SK-N-SH (cell line): ENCODE data around the gene WWC2. TPM values are rescaled to one million over a fixed set of nuclear protein-coding genes. Genes with fewer than 3 reads are reported as not detected.

Source experiments
- CTCF ChIA-PET: fragments of 300-600, 350-600 bp; formaldehyde crosslinking; extraction: SDS; loops from one replicate; lab custom pipeline; 2021; lab: Yijun Ruan, JAX
- POLR2A ChIA-PET: fragments of 350-600 bp; sonication (Branson Sonifier 250); formaldehyde crosslinking; extraction: SDS; loops from one replicate; lab custom pipeline; 2020; ENCODE audit warnings: antibody characterized with exemption, inconsistent platforms; lab: Yijun Ruan, JAX
- DNase-seq: peaks from one replicate; pipeline ENCODE4 v3.0.0; 2012
- H2AFZ ChIP-seq: fragments of 200-600 bp; sonication (generic); 2 replicates; pipeline ENCODE4 v1.8.1; 2016; ENCODE audit warnings: antibody characterized with exemption, mild to moderate bottlenecking, low read depth
- H3F3A ChIP-seq: fragments of 200-600 bp; sonication (generic); replicated peaks from 2 replicates; pipeline ENCODE3; 2016; ENCODE audit warnings: antibody characterized with exemption, mild to moderate bottlenecking; ENCODE audit not compliant: insufficient read depth
- H3K27ac ChIP-seq, 2 experiments: fragments of 200-500 bp in 1 of 2; fragments of 200-600 bp in 1 of 2; sonication (Bioruptor generic) in 1 of 2; sonication (generic), shearing (Covaris generic) in 1 of 2; 2 replicates each; pipeline versions ENCODE4 v1.5.1 to v1.6.1; 2014 to 2016; ENCODE audit warnings: low read depth in 2 of 2, inconsistent platforms in 1 of 2, low read length in 1 of 2, mild to moderate bottlenecking in 1 of 2, mixed read lengths in 1 of 2
- H3K27me3 ChIP-seq: fragments of 200-600 bp; sonication (generic), shearing (Covaris generic); 2 replicates; pipeline ENCODE4 v1.6.1; 2016; ENCODE audit warnings: mixed run types; ENCODE audit not compliant: insufficient read depth
- H3K36me3 ChIP-seq, 2 experiments: fragments of 200-500 bp in 1 of 2; fragments of 200-600 bp in 1 of 2; sonication (Bioruptor generic) in 1 of 2; sonication (generic) in 1 of 2; replicated peaks in 1 of 2; 2 replicates each; pipeline versions ENCODE3 to v1.5.1; 2014 to 2016; ENCODE audit warnings: low read length in 1 of 2, mild to moderate bottlenecking in 1 of 2; ENCODE audit not compliant: insufficient read depth in 2 of 2, control insufficient read depth in 1 of 2
- H3K4me1 ChIP-seq, 2 experiments: fragments of 200-500 bp in 1 of 2; fragments of 200-600 bp in 1 of 2; sonication (Bioruptor generic) in 1 of 2; sonication (generic), shearing (Covaris generic) in 1 of 2; 2 replicates each; pipeline versions ENCODE4 v1.5.1 to v1.6.1; 2014 to 2016; ENCODE audit warnings: low read depth in 1 of 2, low read length in 1 of 2, mixed run types in 1 of 2; ENCODE audit not compliant: insufficient read depth in 2 of 2, control insufficient read depth in 1 of 2
- H3K4me2 ChIP-seq: fragments of 200-600 bp; sonication (generic), shearing (Covaris generic); 2 replicates; pipeline ENCODE4 v1.6.1; 2017; ENCODE audit warnings: mixed run types
- H3K4me3 ChIP-seq, 2 experiments: fragments of 200-500 bp in 1 of 2; fragments of 200-600 bp in 1 of 2; sonication (Bioruptor generic) in 1 of 2; sonication (generic), shearing (Covaris generic) in 1 of 2; 2 replicates each; pipeline versions ENCODE4 v1.5.1 to v1.8.1; 2014 to 2016; ENCODE audit warnings: low read depth in 2 of 2, inconsistent platforms in 1 of 2, low read length in 1 of 2, mild to moderate bottlenecking in 1 of 2, mixed read lengths in 1 of 2, moderate library complexity in 1 of 2
- H3K79me2 ChIP-seq: fragments of 200-600 bp; sonication (generic); 2 replicates; pipeline ENCODE4 v1.8.1; 2017; ENCODE audit warnings: mild to moderate bottlenecking; ENCODE audit not compliant: insufficient read depth
- H3K9ac ChIP-seq: fragments of 200-600 bp; sonication (generic); 2 replicates; pipeline ENCODE4 v1.6.1; 2017; ENCODE audit warnings: mixed run types
- H3K9me2 ChIP-seq: fragments of 200-600 bp; sonication (generic); 2 replicates; pipeline ENCODE4 v1.6.1; 2017; ENCODE audit warnings: mixed run types
- H3K9me3 ChIP-seq: fragments of 200-600 bp; sonication (generic); 2 replicates; pipeline ENCODE4 v1.6.1; 2017; ENCODE audit warnings: mixed run types, mild to moderate bottlenecking, moderate library complexity
- H4K20me1 ChIP-seq: fragments of 200-600 bp; sonication (generic); 2 replicates; pipeline ENCODE4 v1.6.1; 2017; ENCODE audit warnings: mild to moderate bottlenecking, mixed run types; ENCODE audit not compliant: insufficient read depth
- FOSL2 ChIP-seq: IDR thresholded peaks from 2 replicates; pipeline ENCODE4 v1.4.0; 2012; ENCODE audit warnings: low read depth, mild to moderate bottlenecking, moderate library complexity, borderline replicate concordance
- FOXM1 ChIP-seq: IDR thresholded peaks from 2 replicates; pipeline ENCODE4 v1.4.0; 2012; ENCODE audit warnings: low read depth, mild to moderate bottlenecking
- MAX ChIP-seq: IDR thresholded peaks from 2 replicates; pipeline ENCODE4 v1.4.0; 2012; ENCODE audit warnings: low read depth
- MEF2A ChIP-seq: IDR thresholded peaks from 2 replicates; pipeline ENCODE4 v1.4.0; 2012; ENCODE audit warnings: low read depth, borderline replicate concordance
- MXI1 ChIP-seq: IDR thresholded peaks from 2 replicates; pipeline ENCODE4 v1.6.1; 2012; ENCODE audit warnings: mild to moderate bottlenecking, low read depth, low read length, improper control_type of control experiment
- NFIC ChIP-seq: IDR thresholded peaks from 2 replicates; pipeline ENCODE4 v1.4.0; 2012; ENCODE audit warnings: borderline replicate concordance
- RAD21 ChIP-seq: IDR thresholded peaks from 2 replicates; pipeline ENCODE4 v1.6.1; 2012; ENCODE audit warnings: mild to moderate bottlenecking, low read length
- RFX5 ChIP-seq: IDR thresholded peaks from 2 replicates; pipeline ENCODE4 v1.6.1; 2012; ENCODE audit warnings: mild to moderate bottlenecking, improper control_type of control experiment, low read length
- SMC3 ChIP-seq: IDR thresholded peaks from 2 replicates; pipeline ENCODE4 v1.6.1; 2012; ENCODE audit warnings: low read depth, low read length, improper control_type of control experiment
- TCF12 ChIP-seq: IDR thresholded peaks from 2 replicates; pipeline ENCODE4 v1.4.0; 2012
- TEAD4 ChIP-seq: IDR thresholded peaks from 2 replicates; pipeline ENCODE4 v1.4.0; 2012; ENCODE audit warnings: mild to moderate bottlenecking, borderline replicate concordance; ENCODE audit not compliant: insufficient read depth
- USF1 ChIP-seq: IDR thresholded peaks from 2 replicates; pipeline ENCODE4 v1.4.0; 2012; ENCODE audit warnings: low read depth, borderline replicate concordance
- USF2 ChIP-seq: fragments of 150-350 bp; IDR thresholded peaks from 2 replicates; pipeline ENCODE4 v1.6.1; 2017; ENCODE audit warnings: antibody characterized with exemption, low read length, low read depth, borderline replicate concordance
- YY1 ChIP-seq: IDR thresholded peaks from 2 replicates; pipeline ENCODE4 v1.4.0; 2012; ENCODE audit warnings: low read depth, mild to moderate bottlenecking
- WGBS: methylation state at CpG from one replicate; pipeline ENCODE4 v1.1.6; 2017; ENCODE audit warnings: low lambda C conversion rate; 5-methylcytosine and 5-hydroxymethylcytosine counted together
- polyA plus RNA-seq, 3 experiments: library from polyadenylated mRNA; depleted of rRNA; stranded (reverse); fragments of >200 nt; gene quantifications; 2 replicates each; pipeline ENCODE4 v1.2.3, GENCODE V29; 2012
- TF ChIP-seq, protein P1 (sequence below): IDR thresholded peaks from 2 replicates; pipeline ENCODE4; 2012
- TF ChIP-seq, protein P2 (sequence below): IDR thresholded peaks from 2 replicates; pipeline ENCODE4 v1.6.1; 2012; ENCODE audit warnings: mild to moderate bottlenecking, low read depth, low read length, moderate library complexity

The WWC2 gene
- polyA plus RNA-seq, 1 of the 3 experiments (the other 2 are of a cell fraction), result 18.4 TPM

DNA sequence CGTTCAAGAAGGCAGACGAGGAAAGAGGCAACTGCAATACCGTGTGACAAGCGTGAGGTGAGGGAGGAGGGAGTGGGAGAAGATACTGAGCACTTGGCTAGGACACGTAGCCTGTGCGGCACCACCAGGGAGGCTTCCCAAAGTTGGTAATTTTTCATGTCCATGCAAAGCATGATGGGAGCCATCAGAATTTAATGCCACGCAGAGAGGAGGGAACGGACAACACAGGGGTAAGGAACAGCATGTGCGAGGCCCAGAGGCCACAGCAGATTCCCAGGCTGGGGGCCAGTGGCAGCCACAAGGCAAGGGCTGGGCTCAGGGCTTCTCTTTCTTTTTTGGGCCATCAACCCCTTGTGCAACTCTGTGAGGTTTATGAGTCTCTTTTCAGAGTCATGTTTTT, 234.1 kb downstream of the WWC2 start:
- Histone ChIP-seq H2AFZ (no peak overlapping the region), H4K20me1 (no peaks in the 10 kb centered on the region), H3K9me3 (no peaks in the 10 kb centered on the region), H3K27me3 (no peaks in the 10 kb centered on the region), H3K9ac (no peak overlapping the region), H3K4me1 (peaks cover 0 to 18% of the 10 kb centered on the region in 2 experiments; a peak in 2 of 4 replicates), H3K4me3 (no peak overlapping the region), H3K27ac (no peak overlapping the region), H3K36me3 (no peaks in the 10 kb centered on the region), H3K9me2 (no peaks in the 10 kb centered on the region), H3F3A (peaks cover 18% of the 10 kb centered on the region), H3K79me2 (no peaks in the 10 kb centered on the region), H3K4me2 (no peak overlapping the region)
- no peak for DNase-seq
- ChIA-PET CTCF (no interaction called here), POLR2A (no interaction called here)
- TF ChIP-seq NFIC (no peak), MXI1 (no peak), MAX (no peak), FOXM1 (no peak), FOSL2 (no peak), USF1 (no peak), USF2 (no peak), MEF2A (no peak), RFX5 (no peak), TEAD4 (no peak), TCF12 (no peak), YY1 (no peak), SMC3 (no peak), RAD21 (no peak)
- TF ChIP-seq, protein P1, sequence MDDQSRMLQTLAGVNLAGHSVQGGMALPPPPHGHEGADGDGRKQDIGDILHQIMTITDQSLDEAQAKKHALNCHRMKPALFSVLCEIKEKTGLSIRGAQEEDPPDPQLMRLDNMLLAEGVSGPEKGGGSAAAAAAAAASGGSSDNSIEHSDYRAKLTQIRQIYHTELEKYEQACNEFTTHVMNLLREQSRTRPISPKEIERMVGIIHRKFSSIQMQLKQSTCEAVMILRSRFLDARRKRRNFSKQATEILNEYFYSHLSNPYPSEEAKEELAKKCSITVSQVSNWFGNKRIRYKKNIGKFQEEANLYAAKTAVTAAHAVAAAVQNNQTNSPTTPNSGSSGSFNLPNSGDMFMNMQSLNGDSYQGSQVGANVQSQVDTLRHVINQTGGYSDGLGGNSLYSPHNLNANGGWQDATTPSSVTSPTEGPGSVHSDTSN, result no peak
- TF ChIP-seq, protein P2, sequence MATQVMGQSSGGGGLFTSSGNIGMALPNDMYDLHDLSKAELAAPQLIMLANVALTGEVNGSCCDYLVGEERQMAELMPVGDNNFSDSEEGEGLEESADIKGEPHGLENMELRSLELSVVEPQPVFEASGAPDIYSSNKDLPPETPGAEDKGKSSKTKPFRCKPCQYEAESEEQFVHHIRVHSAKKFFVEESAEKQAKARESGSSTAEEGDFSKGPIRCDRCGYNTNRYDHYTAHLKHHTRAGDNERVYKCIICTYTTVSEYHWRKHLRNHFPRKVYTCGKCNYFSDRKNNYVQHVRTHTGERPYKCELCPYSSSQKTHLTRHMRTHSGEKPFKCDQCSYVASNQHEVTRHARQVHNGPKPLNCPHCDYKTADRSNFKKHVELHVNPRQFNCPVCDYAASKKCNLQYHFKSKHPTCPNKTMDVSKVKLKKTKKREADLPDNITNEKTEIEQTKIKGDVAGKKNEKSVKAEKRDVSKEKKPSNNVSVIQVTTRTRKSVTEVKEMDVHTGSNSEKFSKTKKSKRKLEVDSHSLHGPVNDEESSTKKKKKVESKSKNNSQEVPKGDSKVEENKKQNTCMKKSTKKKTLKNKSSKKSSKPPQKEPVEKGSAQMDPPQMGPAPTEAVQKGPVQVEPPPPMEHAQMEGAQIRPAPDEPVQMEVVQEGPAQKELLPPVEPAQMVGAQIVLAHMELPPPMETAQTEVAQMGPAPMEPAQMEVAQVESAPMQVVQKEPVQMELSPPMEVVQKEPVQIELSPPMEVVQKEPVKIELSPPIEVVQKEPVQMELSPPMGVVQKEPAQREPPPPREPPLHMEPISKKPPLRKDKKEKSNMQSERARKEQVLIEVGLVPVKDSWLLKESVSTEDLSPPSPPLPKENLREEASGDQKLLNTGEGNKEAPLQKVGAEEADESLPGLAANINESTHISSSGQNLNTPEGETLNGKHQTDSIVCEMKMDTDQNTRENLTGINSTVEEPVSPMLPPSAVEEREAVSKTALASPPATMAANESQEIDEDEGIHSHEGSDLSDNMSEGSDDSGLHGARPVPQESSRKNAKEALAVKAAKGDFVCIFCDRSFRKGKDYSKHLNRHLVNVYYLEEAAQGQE, result no peak
- 86% methylated on average over 8 of the region's 9 CpGs for WGBS
